HG02870 (cell line): Measurements from ENCODE around the gene GPRC5C.

Experiments used
- ATAC-seq: cut with Tn5 transposase; IDR thresholded peaks from one replicate; pipeline ENCODE4 v1.9.1; 2021; ENCODE audit warnings: mild to moderate bottlenecking, moderate library complexity; ENCODE audit not compliant: unreplicated experiment

GPRC5C gene

DNA sequence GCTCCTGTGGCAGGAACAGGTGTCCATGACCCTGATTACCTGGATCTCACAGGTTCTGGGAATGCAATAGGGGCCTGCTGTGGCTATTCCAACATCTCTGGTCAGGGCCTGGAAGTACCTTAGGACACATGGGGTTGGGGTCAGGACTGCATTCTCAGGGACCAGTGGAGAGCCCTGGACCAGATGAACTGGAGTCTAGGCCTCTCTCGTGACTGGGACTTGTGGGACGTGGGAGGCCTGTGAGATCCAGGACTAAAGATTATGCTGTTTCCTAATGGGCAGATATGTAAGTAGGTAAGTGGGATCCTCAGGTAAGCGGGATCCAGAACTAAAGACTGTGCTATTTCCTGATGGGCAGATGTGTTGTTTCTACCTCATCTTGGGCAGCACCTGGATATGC, 18.3 kb downstream of the GPRC5C start:
- no peak for ATAC-seq

- ATAC-seq, result no peak
Measured at GRCh38 chr17:74450925-74451403, 19.1 kb downstream of the GPRC5C start.

- no peak for ATAC-seq
Measured at GRCh38 chr17:74451557-74451956, 19.7 kb downstream of the GPRC5C start.

DNA sequence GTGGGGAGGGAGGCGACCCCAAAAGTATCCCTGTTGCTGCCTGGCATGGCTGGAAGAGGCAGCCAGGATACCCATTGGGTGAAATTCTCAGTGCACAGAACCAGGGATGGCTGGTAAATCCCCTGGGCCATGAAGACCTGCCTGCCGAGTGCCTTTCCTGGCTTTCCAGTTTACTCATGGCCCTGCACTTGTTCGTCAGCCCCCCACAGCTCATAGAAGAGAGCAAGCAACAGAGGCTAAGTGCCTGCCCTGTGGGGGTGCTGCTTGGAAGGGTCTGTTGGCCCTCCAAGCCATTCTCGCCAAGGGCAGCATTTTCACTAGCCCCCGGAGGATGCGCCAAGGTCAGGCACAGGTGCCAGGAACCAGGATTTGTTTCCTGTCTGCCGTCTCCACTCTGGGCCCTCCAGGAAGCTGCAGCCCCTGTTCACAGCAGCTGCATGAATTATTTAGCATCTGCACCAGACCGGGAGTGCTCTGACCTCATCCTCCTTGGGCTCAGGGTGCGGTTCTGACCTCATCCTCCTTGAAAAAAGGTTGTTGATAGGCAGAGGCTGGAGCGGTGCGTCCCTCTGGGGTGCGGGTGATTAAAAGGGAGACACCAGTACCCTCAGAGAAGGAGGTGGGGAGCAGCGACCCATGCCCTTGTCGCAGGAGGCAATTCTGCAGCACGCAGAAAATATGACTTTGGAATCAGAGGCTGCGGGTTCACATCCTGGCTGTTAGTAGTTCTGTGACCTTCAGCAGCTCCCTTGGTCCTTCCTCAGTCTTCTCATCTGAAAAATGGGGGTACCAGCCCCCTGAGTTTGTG, 20.3 kb downstream of the GPRC5C start:
- no peak for ATAC-seq

GRCh38 chr17:74452841-74453661, 21.2 kb downstream of the GPRC5C start:
- no peak for ATAC-seq

GRCh38 chr17:74453665-74454196, 21.8 kb downstream of the GPRC5C start:
- ATAC-seq, result peak; percentile 25

DNA sequence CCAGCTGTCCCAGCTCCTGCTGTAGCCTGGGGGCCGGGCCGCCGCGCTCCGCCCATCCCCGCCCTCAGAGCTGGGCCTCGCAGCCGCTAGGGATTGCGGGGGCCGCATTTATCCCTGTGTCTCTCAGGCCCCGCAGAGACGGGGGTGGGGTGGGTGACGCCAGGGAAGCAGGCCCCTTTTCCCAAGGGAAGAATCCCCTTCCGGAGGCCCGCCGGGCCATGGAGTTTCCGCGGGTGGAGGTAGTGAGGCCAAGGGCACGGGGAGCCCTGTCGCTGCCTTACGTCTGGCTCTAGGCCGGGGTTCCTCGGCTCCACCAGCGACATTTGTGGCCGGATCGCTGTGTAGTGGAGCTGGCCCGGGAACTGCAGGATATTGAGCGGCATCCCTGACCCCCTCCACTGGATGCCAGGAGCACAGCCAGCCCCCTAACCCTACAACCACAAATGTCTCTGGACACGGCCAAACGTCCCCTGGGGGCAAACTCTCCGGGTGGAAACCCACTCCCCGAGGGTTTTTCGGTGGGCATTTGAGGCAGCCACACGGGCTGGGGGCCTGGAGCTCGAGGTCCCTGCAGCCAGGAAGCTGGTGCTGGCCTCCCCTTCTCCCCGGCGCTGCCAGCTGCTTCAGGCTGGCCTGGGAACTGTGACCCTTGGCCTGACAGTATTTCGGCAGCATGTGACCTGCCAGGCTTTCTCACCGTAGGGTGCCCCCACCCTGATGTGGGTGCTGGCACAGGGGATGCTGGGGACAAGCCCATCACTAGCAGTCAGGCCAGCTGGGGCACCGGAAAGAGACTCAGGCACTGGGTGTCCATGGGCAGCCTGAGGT, 22.5 kb downstream of the GPRC5C start:
- ATAC-seq, result peak; percentile 86

DNA sequence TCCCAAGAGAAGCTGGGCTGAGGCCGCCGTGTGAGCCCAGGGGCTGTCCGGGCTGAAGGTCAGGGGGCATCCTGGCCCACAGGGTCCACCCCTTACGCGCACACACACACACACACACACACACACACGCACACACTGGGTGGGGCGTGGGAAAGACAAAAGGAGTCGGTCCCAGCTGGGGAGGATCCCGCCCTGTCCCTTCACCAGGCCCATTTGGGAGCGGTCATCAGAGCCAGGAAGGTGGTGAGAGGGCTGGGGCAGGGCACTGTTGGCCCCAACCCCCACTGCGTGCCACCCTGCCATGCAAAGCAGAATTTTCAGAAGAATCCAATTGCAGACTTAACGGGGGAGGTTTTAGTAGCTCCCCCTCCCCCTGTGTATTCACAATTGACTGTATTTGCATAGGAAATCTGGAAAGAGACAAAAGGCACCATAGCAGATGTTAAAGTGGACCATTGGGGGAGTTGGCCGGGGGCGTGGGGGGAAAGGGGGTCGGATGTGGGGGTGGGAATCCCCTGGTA, 23.2 kb downstream of the GPRC5C start:
- ATAC-seq, result no peak

DNA sequence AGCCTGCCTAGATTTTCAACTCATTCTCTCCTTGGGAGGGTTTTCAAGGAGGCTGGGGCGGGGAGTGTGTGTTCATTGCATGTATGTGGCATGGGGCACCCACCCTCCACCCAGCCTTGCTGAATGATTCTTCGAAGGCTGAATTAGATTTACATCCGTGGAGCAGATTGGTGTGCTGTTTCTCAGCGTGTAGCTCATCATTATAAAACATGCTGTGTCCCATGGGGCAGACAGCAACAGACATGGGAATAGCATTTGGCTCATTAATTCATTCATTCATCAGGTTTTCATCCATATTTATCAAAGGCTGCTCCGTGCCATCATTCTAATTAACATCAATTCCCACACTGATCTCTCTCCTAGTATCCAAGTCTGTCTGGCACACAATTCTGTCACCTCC, 23.9 kb downstream of the GPRC5C start:
- no peak for ATAC-seq

DNA sequence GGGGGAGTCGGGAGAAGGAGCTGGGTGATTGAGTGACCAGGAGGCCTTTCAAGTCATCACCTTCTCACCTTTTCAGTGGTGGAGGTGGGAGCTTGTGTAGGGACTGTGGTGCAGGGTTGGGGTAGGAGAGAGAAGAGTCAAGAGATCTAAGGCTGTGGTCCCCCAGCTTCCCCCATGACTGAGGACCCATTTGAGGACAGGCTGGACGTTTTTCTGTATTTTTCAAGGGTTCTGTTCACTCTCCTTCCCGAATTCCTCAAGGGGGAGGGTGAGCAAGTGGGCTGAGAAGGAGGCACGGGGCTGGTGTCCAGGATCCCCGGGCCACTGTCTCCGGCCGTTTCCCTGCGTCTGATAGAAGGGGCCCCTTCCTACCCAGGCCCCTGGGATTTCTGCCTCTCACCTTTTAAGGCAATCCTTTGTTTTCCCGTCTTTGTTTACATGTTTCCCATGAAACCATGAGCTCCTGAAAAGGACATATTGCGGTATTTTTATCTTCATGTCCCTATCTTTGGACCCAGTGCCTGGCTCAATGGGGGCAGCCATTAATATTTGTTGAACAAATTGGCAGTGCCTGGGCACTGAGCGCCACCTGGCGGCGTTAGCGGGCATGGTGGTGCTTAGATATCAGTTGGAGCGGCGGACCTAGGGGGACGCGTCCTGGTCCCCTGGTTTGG, 25.4 kb downstream of the GPRC5C start:
- ATAC-seq, result no peak

DNA sequence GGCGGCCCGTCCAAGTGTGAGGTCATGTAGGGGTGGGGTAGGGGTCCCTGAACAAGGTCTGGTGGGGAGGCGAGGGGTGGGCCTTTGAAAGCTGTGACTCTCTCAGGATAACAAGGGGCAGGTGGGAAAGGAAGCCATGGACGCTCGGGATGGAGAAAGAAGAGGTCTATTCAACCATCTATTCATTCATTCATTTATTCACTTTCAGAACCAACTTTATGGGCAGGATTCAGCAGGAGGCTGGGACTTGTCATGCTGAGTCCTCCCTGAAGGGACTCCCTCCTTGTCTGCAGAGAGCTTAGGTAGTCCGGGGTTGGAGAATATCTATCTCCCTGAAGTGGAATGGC, 25.9 kb downstream of the GPRC5C start:
- no peak for ATAC-seq

- ATAC-seq, result no peak
Measured at GRCh38 chr17:74458835-74459234, 26.9 kb downstream of the GPRC5C start.

GRCh38 chr17:74459622-74460021, 27.7 kb downstream of the GPRC5C start:
- ATAC-seq, result no peak

- ATAC-seq, result no peak
Measured at GRCh38 chr17:74460241-74460640, 28.4 kb downstream of the GPRC5C start.

GRCh38 chr17:74460996-74461395, 29.1 kb downstream of the GPRC5C start:
- no peak for ATAC-seq

DNA sequence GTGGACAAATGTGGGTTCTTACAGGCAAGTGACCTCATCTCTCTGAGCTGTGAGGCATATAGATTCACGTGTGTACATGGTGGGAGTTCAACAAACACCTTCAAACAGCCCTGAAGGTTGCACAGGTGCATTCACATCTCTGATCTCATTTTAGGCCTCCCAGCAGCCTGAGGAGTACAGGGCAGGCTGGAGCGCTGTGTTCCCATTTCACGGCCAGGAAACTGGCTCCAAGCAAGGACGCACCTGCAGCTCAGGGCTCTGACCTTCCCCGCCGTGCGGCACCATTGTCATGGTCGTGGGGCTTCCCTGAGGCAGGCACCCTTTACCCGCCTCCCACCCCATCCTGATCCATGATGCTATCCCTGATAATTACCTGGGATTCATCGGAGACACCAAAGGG, 29.7 kb downstream of the GPRC5C start:
- ATAC-seq, result no peak

- ATAC-seq, result no peak
Measured at GRCh38 chr17:74464730-74465377, 33.0 kb downstream of the GPRC5C start.

GRCh38 chr17:74465378-74466110, 33.7 kb downstream of the GPRC5C start:
- ATAC-seq, result no peak
